DMS153 (cell line): Measurements from ENCODE around the gene EPB41L2.

Experiments
- DNase-seq: peaks from one replicate; lab custom pipeline; 2025; lab: John Stamatoyannopoulos, UW

The EPB41L2 gene

GRCh38 chr6:130907687-130908086 is 155.4 kb downstream of the EPB41L2 start:
- no peak for DNase-seq

GRCh38 chr6:130906736-130907381 is 156.2 kb downstream of the EPB41L2 start:
- DNase-seq = no peak

- DNase-seq = no peak
Measured at GRCh38 chr6:130903602-130904001, 159.4 kb downstream of the EPB41L2 start.

GRCh38 chr6:130903007-130903406 is 160.0 kb downstream of the EPB41L2 start:
- DNase-seq = no peak

- DNase-seq = no peak
Measured at GRCh38 chr6:130900913-130901312, 162.1 kb downstream of the EPB41L2 start.

GRCh38 chr6:130896249-130896648 is 166.8 kb downstream of the EPB41L2 start:
- DNase-seq = no peak

GRCh38 chr6:130895516-130895915 is 167.5 kb downstream of the EPB41L2 start:
- DNase-seq = no peak

- no peak for DNase-seq
Measured at GRCh38 chr6:130893766-130894165, 169.3 kb downstream of the EPB41L2 start.

GRCh38 chr6:130893277-130893676 is 169.8 kb downstream of the EPB41L2 start:
- DNase-seq = no peak

- no peak for DNase-seq
Measured at GRCh38 chr6:130890521-130890971, 172.5 kb downstream of the EPB41L2 start.

GRCh38 chr6:130889423-130889822 is 173.6 kb downstream of the EPB41L2 start:
- DNase-seq = no peak

- DNase-seq = no peak
Measured at GRCh38 chr6:130888246-130888645, 174.8 kb downstream of the EPB41L2 start.

- no peak for DNase-seq
Measured at GRCh38 chr6:130886966-130887365, 176.1 kb downstream of the EPB41L2 start.

GRCh38 chr6:130885392-130886192 is 177.5 kb downstream of the EPB41L2 start:
- peak; percentile 21 for DNase-seq

- no peak for DNase-seq
Measured at GRCh38 chr6:130882370-130882769, 180.7 kb downstream of the EPB41L2 start.

GRCh38 chr6:130879826-130880225 is 183.2 kb downstream of the EPB41L2 start:
- no peak for DNase-seq

- DNase-seq = no peak
Measured at GRCh38 chr6:130873746-130874145, 189.3 kb downstream of the EPB41L2 start.

- no peak for DNase-seq
Measured at GRCh38 chr6:130872250-130873095, 190.6 kb downstream of the EPB41L2 start.

- no peak for DNase-seq
Measured at GRCh38 chr6:130870179-130870880, 192.7 kb downstream of the EPB41L2 start.

- DNase-seq = no peak
Measured at GRCh38 chr6:130869681-130870080, 193.4 kb downstream of the EPB41L2 start.

GRCh38 chr6:130865793-130866192 is 197.3 kb downstream of the EPB41L2 start:
- DNase-seq = no peak

- DNase-seq = no peak
Measured at GRCh38 chr6:130864344-130864743, 198.7 kb downstream of the EPB41L2 start.
